Endothelial cell of umbilical vein (primary cell): Measurements from ENCODE around the gene ROPN1B. TPM values are rescaled to one million over a fixed set of nuclear protein-coding genes. Genes with fewer than 3 reads are reported as not detected.

Source experiments
- BruUV-seq: library from RNA; stranded (reverse); fragments of 400-500 nt; replicated peaks from 2 replicates; lab custom pipeline; 2021; lab: Mats Ljungman, UMichigan
- CTCF ChIA-PET: fragments of 300-600, 350-600 bp; sonication (Branson Sonifier 250); formaldehyde crosslinking; loops from one replicate; lab custom pipeline; 2021; ENCODE audit warnings: antibody characterized with exemption, inconsistent platforms; lab: Charles Lee
- POLR2A ChIA-PET: fragments of 300-600, 350-600 bp; sonication (Branson Sonifier 250); formaldehyde crosslinking; loops from one replicate; lab custom pipeline; 2021; ENCODE audit warnings: antibody characterized with exemption, inconsistent platforms; lab: Charles Lee
- DNase-seq: peaks from one replicate; pipeline ENCODE4 v3.0.0-alpha.2; 2011; ENCODE audit warnings: low read depth, low spot score
- FAIRE-seq: peaks from 2 replicates; lab custom pipeline; 2011; peaks lifted over from hg19 to GRCh38; lab: Jason Lieb, UNC
- H2AFZ ChIP-seq: 2 replicates; pipeline ENCODE4 v1.6.0; 2012; ENCODE audit warnings: low read depth, low read length, control low read depth, inconsistent platforms
- H3K27ac ChIP-seq: 2 replicates; pipeline ENCODE4 v1.5.1; 2011; ENCODE audit warnings: low read depth, mild to moderate bottlenecking, control low read depth, low read length, moderate library complexity; ENCODE audit not compliant: insufficient read depth
- H3K27me3 ChIP-seq, 2 experiments: 2 replicates each; pipeline versions ENCODE4 v1.6.0 to v1.6.1; 2011; ENCODE audit warnings: low read length in 2 of 2, mixed read lengths in 1 of 2; ENCODE audit not compliant: control insufficient read depth in 2 of 2, insufficient read depth in 2 of 2
- H3K36me3 ChIP-seq, 2 experiments: 2 replicates in 1 of 2; 3 replicates in 1 of 2; pipeline ENCODE4 v1.5.1; 2011; ENCODE audit warnings: low read length in 2 of 2, mild to moderate bottlenecking in 1 of 2, moderate library complexity in 1 of 2; ENCODE audit not compliant: control insufficient read depth in 2 of 2, insufficient read depth in 2 of 2; ENCODE audit errors: extremely low read depth in 1 of 2
- H3K4me1 ChIP-seq: 3 replicates; pipeline ENCODE4 v1.5.1; 2011; ENCODE audit warnings: mild to moderate bottlenecking, low read length; ENCODE audit not compliant: control insufficient read depth, insufficient read depth; ENCODE audit errors: extremely low read depth
- H3K4me2 ChIP-seq: 2 replicates; pipeline ENCODE4 v1.6.1; 2011; ENCODE audit warnings: low read length, control low read depth, mixed read lengths; ENCODE audit not compliant: insufficient read depth
- H3K4me3 ChIP-seq, 3 experiments: fragments of 200-600 bp in 1 of 3; sonication (generic), shearing (Covaris generic) in 1 of 3; replicated peaks in 1 of 3; 2 replicates each; pipeline ENCODE4 v1.5.1; 2011 to 2016; ENCODE audit warnings: control low read depth in 3 of 3, low read length in 3 of 3, mild to moderate bottlenecking in 2 of 3, inconsistent platforms in 1 of 3, low read depth in 1 of 3, moderate library complexity in 1 of 3; ENCODE audit not compliant: insufficient read depth in 1 of 3
- H3K79me2 ChIP-seq: 2 replicates; pipeline ENCODE4 v1.6.0; 2012; ENCODE audit warnings: low read length, inconsistent platforms; ENCODE audit not compliant: control insufficient read depth, insufficient read depth
- H3K9ac ChIP-seq: replicated peaks from 2 replicates; pipeline ENCODE3; 2011; ENCODE audit warnings: low read length, control low read depth; ENCODE audit not compliant: insufficient read depth; ENCODE audit errors: extremely low read depth
- H3K9me1 ChIP-seq: replicated peaks from 3 replicates; pipeline ENCODE4 v1.6.0; 2011; ENCODE audit warnings: mild to moderate bottlenecking, low read length; ENCODE audit not compliant: control insufficient read depth, insufficient read depth; ENCODE audit errors: extremely low read depth
- H3K9me3 ChIP-seq: replicated peaks from 2 replicates; pipeline ENCODE4 v1.5.1; 2012; ENCODE audit warnings: low read length, inconsistent platforms; ENCODE audit not compliant: control insufficient read depth, insufficient read depth
- H4K20me1 ChIP-seq: replicated peaks from 2 replicates; pipeline ENCODE3; 2011; ENCODE audit warnings: mild to moderate bottlenecking, low read length; ENCODE audit not compliant: control insufficient read depth, insufficient read depth; ENCODE audit errors: extremely low read depth
- CTCF ChIP-seq, 2 donors: IDR thresholded peaks; 1 replicate in 1 of 2; 2 replicates in 1 of 2; pipeline ENCODE4 v1.5.1; 2011; ENCODE audit warnings: low read length in 2 of 2, mild to moderate bottlenecking in 2 of 2, moderate library complexity in 2 of 2, control low read depth in 1 of 2, inconsistent platforms in 1 of 2, low read depth in 1 of 2; ENCODE audit not compliant: insufficient read depth in 1 of 2; ENCODE audit errors: extremely low read depth in 1 of 2
- EZH2 ChIP-seq: IDR thresholded peaks from 2 replicates; pipeline ENCODE4 v1.6.1; 2012; ENCODE audit warnings: borderline replicate concordance, low read depth, mild to moderate bottlenecking, moderate library complexity, low read length, inconsistent platforms; ENCODE audit not compliant: severe bottlenecking
- FOS ChIP-seq: IDR thresholded peaks from 2 replicates; pipeline ENCODE4 v1.6.1; 2011; ENCODE audit warnings: mild to moderate bottlenecking, low read length, moderate library complexity, borderline replicate concordance; ENCODE audit not compliant: insufficient read depth
- GATA2 ChIP-seq: IDR thresholded peaks from 2 replicates; pipeline ENCODE4 v1.7.0; 2011; ENCODE audit warnings: low read depth, mild to moderate bottlenecking, moderate library complexity, mixed read lengths, low read length; ENCODE audit not compliant: insufficient read length, insufficient read depth
- JUN ChIP-seq: IDR thresholded peaks from 2 replicates; pipeline ENCODE4 v1.6.1; 2011; ENCODE audit warnings: borderline replicate concordance, low read depth; ENCODE audit not compliant: insufficient read length, insufficient read depth
- MAX ChIP-seq: IDR thresholded peaks from 2 replicates; pipeline ENCODE4 v1.6.1; 2011; ENCODE audit not compliant: insufficient read depth, insufficient read length
- MYC ChIP-seq: IDR thresholded peaks from one replicate; pipeline ENCODE4 v1.6.1; 2011; ENCODE audit warnings: mild to moderate bottlenecking, low read depth, low read length
- POLR2A ChIP-seq: IDR thresholded peaks from 2 replicates; pipeline ENCODE4 v1.6.1; 2012; ENCODE audit warnings: low read depth, mild to moderate bottlenecking, control low read depth, low read length
- POLR2AphosphoS5 ChIP-seq: IDR thresholded peaks from 2 replicates; pipeline ENCODE4 v1.6.1; 2012; ENCODE audit warnings: low read depth, mild to moderate bottlenecking, control low read depth, low read length, moderate library complexity; ENCODE audit not compliant: insufficient read depth
- dilution Hi-C: fragments of 300-500 bp; cut with MboI; formaldehyde crosslinking; loops from one replicate; pipeline ENCODE4 v1.15.0; 2019; ENCODE audit warnings: low sequenced_read_pairs; ENCODE audit not compliant: extremely low pct_ligation_motif_present
- intact Hi-C: fragments of 100-400 bp; cut with micrococcal nuclease; formaldehyde crosslinking; loops from one replicate; pipeline ENCODE4 v1.10.0; 2022
- polyA plus RNA-seq, 4 experiments: library from polyadenylated mRNA; depleted of rRNA in 3 of 4; stranded (reverse) in 3 of 4; unstranded in 1 of 4; fragments of >200 nt; gene quantifications; 2 replicates each; pipeline versions ENCODE4 v1.2.1 to v1.2.3, GENCODE V29; 2011 to 2012; ENCODE audit warnings: missing spikeins in 1 of 4
- total RNA-seq: library from RNA; stranded (reverse); gene quantifications from 2 replicates; pipeline ENCODE4 v1.2.3, GENCODE V29; 2021

Gene ROPN1B
- total and polyA plus RNA-seq, 2 donors (not counting 3 experiments of a cell fraction or from before 2014, with no cell fraction given), result not detected

- H3K36me3 ChIP-seq, result peaks cover 0 to 18% of the 10 kb centered on the region in 2 experiments
- ChIA-PET CTCF (no interaction called here), POLR2A (no interaction called here)
- no peak for TF ChIP-seq CTCF (IDR thresholded peaks at IDR 0.05; ENCODE audit: extremely low read depth in 1 of 2, insufficient read depth in 1 of 2, low read depth in 1 of 2, low read length in 2 of 2)
- no peak for TF ChIP-seq MYC
- TF ChIP-seq POLR2AphosphoS5, result no peak
- no peak for TF ChIP-seq GATA2
- TF ChIP-seq EZH2, result no peak
- TF ChIP-seq MAX, result no peak
- TF ChIP-seq JUN, result no peak
- no peak for TF ChIP-seq POLR2A
- no peak for TF ChIP-seq FOS
- no peak overlapping the region for H3K4me2 ChIP-seq
- H3K27ac ChIP-seq, result no peak overlapping the region
- FAIRE-seq (no peak), DNase-seq (no peak)
- H2AFZ ChIP-seq, result no peak overlapping the region
- no peaks in the 10 kb centered on the region for H3K4me1 ChIP-seq
- no peaks in the 10 kb centered on the region for H4K20me1 ChIP-seq
- no peaks in the 10 kb centered on the region for H3K9me1 ChIP-seq
- no peaks in the 10 kb centered on the region for H3K27me3 ChIP-seq
- H3K4me3 ChIP-seq, result no peak overlapping the region
- H3K9me3 ChIP-seq, result no peaks in the 10 kb centered on the region
- H3K9ac ChIP-seq, result no peak overlapping the region
- intact Hi-C loops (no loop called here), dilution Hi-C loops (no loop called here)
- no TSS peak for BruUV-seq
- H3K79me2 ChIP-seq, result no peaks in the 10 kb centered on the region
Observed at GRCh38 chr3:126003447-126004190, 34.6 kb downstream of the ROPN1B start.
